ENCODE results near the gene COTL1.

The COTL1 gene, protein sequence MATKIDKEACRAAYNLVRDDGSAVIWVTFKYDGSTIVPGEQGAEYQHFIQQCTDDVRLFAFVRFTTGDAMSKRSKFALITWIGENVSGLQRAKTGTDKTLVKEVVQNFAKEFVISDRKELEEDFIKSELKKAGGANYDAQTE

GRCh38 chr16:84617791-84618580 lies at the start of gene COTL1:
TSS of gene COTL1 (minus strand) at chr16:84618078. CDS start at chr16:84617914, 164 bp downstream.
- Mint-ChIP-seq H3K36me3 (ENCODE audit: low read depth) (peaks cover 41% of the 10 kb centered on the region), H3K9me3 (no peaks in the 10 kb centered on the region), H3K27ac (peak within 1 kb of the TSS; percentile 82), H3K27me3 (ENCODE audit: low read depth) (peaks cover 12% of the 10 kb centered on the region), H3K4me3 (peak within 1 kb of the TSS; percentile 98), H3K4me1 (ENCODE audit: low read depth) (peaks cover 43% of the 10 kb centered on the region)

GRCh38 chr16:84665843-84666242 lies 48.0 kb upstream of the COTL1 start:
- Mint-ChIP-seq H3K9me3 (no peaks in the 10 kb centered on the region), H3K36me3 (ENCODE audit: low read depth) (peaks cover 29% of the 10 kb centered on the region), H3K4me3 (no peak overlapping the region), H3K4me1 (ENCODE audit: low read depth) (no peaks in the 10 kb centered on the region), H3K27ac (no peak overlapping the region), H3K27me3 (ENCODE audit: low read depth) (no peaks in the 10 kb centered on the region)

DNA sequence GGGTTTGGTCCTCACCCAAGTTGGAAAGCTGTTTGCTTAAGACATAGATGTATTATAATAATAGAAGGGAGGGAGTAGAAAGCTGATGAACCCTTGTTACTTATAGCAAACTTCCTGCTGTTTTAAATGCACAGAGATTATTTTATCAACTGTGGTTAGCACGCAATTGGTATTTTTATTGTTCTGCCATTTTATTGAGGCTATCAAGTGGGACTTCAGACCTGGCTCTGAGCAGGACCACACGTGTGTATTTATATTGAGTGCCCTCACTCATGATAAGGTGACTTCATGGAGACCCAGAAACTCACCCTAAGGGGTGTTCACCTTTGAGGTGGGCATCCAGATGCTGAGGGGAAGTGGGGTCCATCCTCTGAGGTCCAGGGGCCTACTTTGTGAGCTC lies 47.5 kb upstream of the COTL1 start:
- Mint-ChIP-seq H3K27ac (no peak overlapping the region), H3K27me3 (ENCODE audit: low read depth) (no peaks in the 10 kb centered on the region), H3K4me1 (ENCODE audit: low read depth) (no peaks in the 10 kb centered on the region), H3K36me3 (ENCODE audit: low read depth) (peaks cover 34% of the 10 kb centered on the region), H3K9me3 (no peaks in the 10 kb centered on the region), H3K4me3 (no peak overlapping the region)

DNA sequence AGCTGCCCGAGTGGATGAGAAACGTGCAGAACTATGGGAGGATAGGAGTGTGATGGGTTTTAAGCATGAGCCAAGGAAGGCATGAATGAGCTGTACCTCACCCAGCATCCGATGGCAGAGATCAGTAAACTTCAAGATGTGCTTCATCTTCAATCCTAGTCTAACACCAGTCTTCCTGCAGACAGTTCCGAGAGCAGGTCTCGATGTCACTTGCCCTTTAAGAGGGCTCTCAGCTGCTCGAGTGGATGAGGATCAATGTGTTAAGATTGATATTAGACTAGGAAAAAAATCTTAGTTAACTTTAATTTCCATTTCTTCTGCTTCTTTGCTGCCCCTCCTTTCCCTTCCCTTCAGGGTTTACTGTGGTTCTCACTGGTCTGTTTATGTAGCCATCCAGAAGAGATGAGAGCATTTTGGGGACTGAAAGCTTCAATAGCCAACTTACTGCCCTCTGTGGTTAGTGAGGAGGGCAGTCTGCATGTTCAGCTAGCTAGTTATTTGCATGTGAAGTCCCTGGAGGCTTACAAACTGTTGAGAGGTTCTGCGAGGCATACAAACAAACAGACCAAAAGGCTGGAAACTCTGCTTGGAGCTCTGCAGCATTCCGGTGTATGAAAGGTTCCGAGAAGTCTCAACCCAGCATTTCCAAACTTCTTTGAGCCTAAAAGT lies 45.7 kb upstream of the COTL1 start:
- Mint-ChIP-seq H3K9me3 (no peaks in the 10 kb centered on the region), H3K4me1 (ENCODE audit: low read depth) (peaks cover 2% of the 10 kb centered on the region), H3K27me3 (ENCODE audit: low read depth) (no peaks in the 10 kb centered on the region), H3K36me3 (ENCODE audit: low read depth) (peaks cover 45% of the 10 kb centered on the region), H3K4me3 (no peak overlapping the region), H3K27ac (no peak overlapping the region)

- Mint-ChIP-seq H3K4me1 (ENCODE audit: low read depth) (peaks cover 2% of the 10 kb centered on the region), H3K9me3 (no peaks in the 10 kb centered on the region), H3K27me3 (ENCODE audit: low read depth) (no peaks in the 10 kb centered on the region), H3K4me3 (no peak overlapping the region), H3K27ac (no peak overlapping the region), H3K36me3 (ENCODE audit: low read depth) (peaks cover 51% of the 10 kb centered on the region)
Measured at GRCh38 chr16:84662471-84662870, 44.6 kb upstream of the COTL1 start.

DNA sequence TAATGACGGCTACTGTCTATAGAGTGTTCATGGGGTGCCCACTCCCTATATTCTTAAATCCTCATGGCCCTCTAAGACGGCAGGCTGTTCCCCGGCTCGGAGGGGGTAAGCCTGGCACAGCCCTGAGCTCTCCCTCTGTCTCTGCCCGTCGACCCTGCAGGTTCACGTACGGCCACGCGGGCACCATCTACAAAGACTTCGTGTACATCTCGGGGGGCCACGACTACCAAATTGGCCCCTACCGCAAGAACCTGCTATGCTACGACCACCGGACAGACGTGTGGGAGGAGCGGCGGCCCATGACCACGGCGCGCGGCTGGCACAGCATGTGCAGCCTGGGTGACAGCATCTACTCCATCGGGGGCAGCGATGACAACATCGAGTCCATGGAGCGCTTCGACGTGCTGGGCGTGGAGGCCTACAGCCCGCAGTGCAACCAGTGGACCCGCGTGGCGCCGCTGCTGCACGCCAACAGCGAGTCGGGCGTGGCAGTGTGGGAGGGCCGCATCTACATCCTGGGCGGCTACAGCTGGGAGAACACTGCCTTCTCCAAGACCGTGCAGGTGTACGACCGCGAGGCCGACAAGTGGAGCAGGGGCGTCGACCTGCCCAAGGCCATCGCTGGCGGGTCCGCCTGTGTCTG lies 43.7 kb upstream of the COTL1 start:
- H3K36me3 Mint-ChIP-seq (ENCODE audit: low read depth) = peaks cover 48% of the 10 kb centered on the region
- H3K9me3 Mint-ChIP-seq = no peaks in the 10 kb centered on the region
- H3K27ac Mint-ChIP-seq = no peak overlapping the region
- no peak overlapping the region for H3K4me3 Mint-ChIP-seq
- H3K4me1 Mint-ChIP-seq (ENCODE audit: low read depth) = peaks cover 2% of the 10 kb centered on the region
- no peaks in the 10 kb centered on the region for H3K27me3 Mint-ChIP-seq (ENCODE audit: low read depth)

GRCh38 chr16:84660973-84661372 lies 43.1 kb upstream of the COTL1 start:
- H3K27ac Mint-ChIP-seq = no peak overlapping the region
- H3K4me3 Mint-ChIP-seq = no peak overlapping the region
- no peaks in the 10 kb centered on the region for H3K27me3 Mint-ChIP-seq (ENCODE audit: low read depth)
- H3K9me3 Mint-ChIP-seq = no peaks in the 10 kb centered on the region
- peaks cover 48% of the 10 kb centered on the region for H3K36me3 Mint-ChIP-seq (ENCODE audit: low read depth)
- peaks cover 6% of the 10 kb centered on the region for H3K4me1 Mint-ChIP-seq (ENCODE audit: low read depth)

- peaks cover 14% of the 10 kb centered on the region for H3K4me1 Mint-ChIP-seq (ENCODE audit: low read depth)
Measured at GRCh38 chr16:84659656-84660300, 41.9 kb upstream of the COTL1 start.

DNA sequence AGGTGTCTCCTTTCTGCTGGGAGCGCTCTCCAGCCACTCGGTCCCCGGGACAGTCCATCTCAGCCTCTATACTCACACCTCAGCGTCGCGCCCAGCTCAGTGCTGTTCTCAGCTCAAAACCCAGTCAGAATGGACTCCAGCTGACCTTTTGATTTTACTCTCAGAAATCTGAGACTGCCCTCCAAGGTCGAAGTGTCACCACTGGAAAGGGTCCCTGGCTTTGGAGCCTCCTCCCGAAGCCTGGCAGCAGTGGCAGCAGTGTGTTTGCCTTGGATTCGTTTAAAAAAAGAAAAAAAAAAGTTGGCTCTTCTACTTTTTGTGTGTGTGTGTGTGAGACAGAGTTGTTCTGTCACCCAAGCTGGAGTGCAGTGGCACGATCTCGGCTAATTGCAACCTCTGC lies 40.8 kb upstream of the COTL1 start:
- no peak overlapping the region for H3K27ac Mint-ChIP-seq
- H3K9me3 Mint-ChIP-seq = no peaks in the 10 kb centered on the region
- no peaks in the 10 kb centered on the region for H3K27me3 Mint-ChIP-seq (ENCODE audit: low read depth)
- no peak overlapping the region for H3K4me3 Mint-ChIP-seq
- peaks cover 51% of the 10 kb centered on the region for H3K36me3 Mint-ChIP-seq (ENCODE audit: low read depth)
- H3K4me1 Mint-ChIP-seq (ENCODE audit: low read depth) = peaks cover 20% of the 10 kb centered on the region

More at GRCh38 chr16:84659656-84660300, 41.9 kb upstream of the COTL1 start:
- no peaks in the 10 kb centered on the region for H3K9me3 Mint-ChIP-seq
- H3K36me3 Mint-ChIP-seq (ENCODE audit: low read depth) = peaks cover 53% of the 10 kb centered on the region
- no peak overlapping the region for H3K4me3 Mint-ChIP-seq
- no peaks in the 10 kb centered on the region for H3K27me3 Mint-ChIP-seq (ENCODE audit: low read depth)
- H3K27ac Mint-ChIP-seq = no peak overlapping the region

GRCh38 chr16:84657229-84657837 lies 39.5 kb upstream of the COTL1 start:
- Mint-ChIP-seq H3K27ac (no peak overlapping the region), H3K36me3 (ENCODE audit: low read depth) (peaks cover 55% of the 10 kb centered on the region), H3K4me3 (no peak overlapping the region), H3K27me3 (ENCODE audit: low read depth) (no peaks in the 10 kb centered on the region), H3K9me3 (no peaks in the 10 kb centered on the region), H3K4me1 (ENCODE audit: low read depth) (peaks cover 27% of the 10 kb centered on the region)

DNA sequence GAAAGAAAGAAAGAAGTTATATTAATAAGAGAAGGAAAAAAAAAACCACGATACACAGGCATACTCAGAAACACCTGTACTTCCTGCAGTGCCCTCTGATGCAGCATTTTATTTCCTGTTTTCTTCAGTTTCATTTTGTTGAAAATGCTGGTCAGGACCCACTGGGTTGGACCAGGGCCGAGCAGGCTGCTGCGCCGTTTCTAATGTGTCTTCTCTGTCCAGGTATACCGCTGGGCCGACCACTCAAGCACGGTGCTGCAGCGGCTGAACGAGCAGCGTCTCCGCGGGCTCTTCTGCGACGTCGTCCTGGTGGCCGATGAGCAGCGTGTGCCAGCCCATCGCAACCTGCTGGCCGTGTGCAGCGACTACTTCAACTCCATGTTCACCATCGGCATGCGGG lies 38.8 kb upstream of the COTL1 start:
- peaks cover 33% of the 10 kb centered on the region for H3K4me1 Mint-ChIP-seq (ENCODE audit: low read depth)
- H3K9me3 Mint-ChIP-seq = no peaks in the 10 kb centered on the region
- no peak overlapping the region for H3K4me3 Mint-ChIP-seq
- H3K36me3 Mint-ChIP-seq (ENCODE audit: low read depth) = peaks cover 49% of the 10 kb centered on the region
- H3K27ac Mint-ChIP-seq = peak overlapping the region; percentile 73
- no peaks in the 10 kb centered on the region for H3K27me3 Mint-ChIP-seq (ENCODE audit: low read depth)

- Mint-ChIP-seq H3K27me3 (ENCODE audit: low read depth) (no peaks in the 10 kb centered on the region), H3K4me3 (no peak overlapping the region), H3K9me3 (no peaks in the 10 kb centered on the region), H3K4me1 (ENCODE audit: low read depth) (peaks cover 48% of the 10 kb centered on the region), H3K36me3 (ENCODE audit: low read depth) (peaks cover 51% of the 10 kb centered on the region), H3K27ac (no peak overlapping the region)
Measured at GRCh38 chr16:84654998-84655397, 37.1 kb upstream of the COTL1 start.

- Mint-ChIP-seq H3K27ac (no peak overlapping the region), H3K4me3 (no peak overlapping the region), H3K4me1 (ENCODE audit: low read depth) (peaks cover 53% of the 10 kb centered on the region), H3K36me3 (ENCODE audit: low read depth) (peaks cover 48% of the 10 kb centered on the region), H3K27me3 (ENCODE audit: low read depth) (no peaks in the 10 kb centered on the region), H3K9me3 (no peaks in the 10 kb centered on the region)
Measured at GRCh38 chr16:84654238-84654637, 36.4 kb upstream of the COTL1 start.

DNA sequence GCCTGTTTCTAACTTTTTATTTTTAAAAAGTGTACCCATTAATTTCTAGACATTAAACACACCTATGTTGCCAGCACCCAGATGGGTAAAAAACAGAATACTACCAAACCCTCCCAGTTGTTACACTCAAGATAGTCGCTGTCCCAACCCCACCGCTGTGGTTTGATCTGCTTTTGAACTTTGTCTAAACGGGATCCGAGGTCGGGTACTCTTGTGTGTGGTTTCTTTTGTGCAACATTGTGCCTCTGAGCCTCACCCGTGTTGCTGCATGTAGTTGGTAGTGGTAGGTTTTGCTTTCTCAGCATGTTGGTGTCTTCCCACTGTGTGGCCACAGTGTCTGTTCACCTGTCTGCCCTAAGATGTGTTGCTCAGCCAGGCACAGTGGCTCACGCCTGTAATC lies 34.7 kb upstream of the COTL1 start:
- peaks cover 40% of the 10 kb centered on the region for H3K36me3 Mint-ChIP-seq (ENCODE audit: low read depth)

More for the DNA sequence above, 34.7 kb upstream of the COTL1 start:
- no peak overlapping the region for H3K4me3 Mint-ChIP-seq
- H3K27me3 Mint-ChIP-seq (ENCODE audit: low read depth) = peaks cover 2% of the 10 kb centered on the region
- H3K9me3 Mint-ChIP-seq = no peaks in the 10 kb centered on the region
- H3K27ac Mint-ChIP-seq = peak overlapping the region; percentile 17
- H3K4me1 Mint-ChIP-seq (ENCODE audit: low read depth) = peaks cover 58% of the 10 kb centered on the region
